ENCODE results near the gene INTS15. TPM values are rescaled to one million over a fixed set of nuclear protein-coding genes. Genes with fewer than 3 reads are reported as not detected.
"Not testable (repeated sequence)": the region's sequence is repeated elsewhere in the genome, so short reads cannot be mapped to it uniquely, and the experiment has no call there.

INTS15 gene
- total and polyA plus RNA-seq, 3 experiments from 2014 or later: 45.8 to 47.3 (median 46.9) TPM

- no peaks in the 10 kb centered on the region for H3K36me3 Mint-ChIP-seq
- Histone ChIP-seq H3K27ac (ENCODE audit: low read depth, low read length) (no peak overlapping the region), H3K4me1 (ENCODE audit: insufficient read depth, low read length) (no peaks in the 10 kb centered on the region), H3K4me3 (ENCODE audit: low read length) (no peak overlapping the region), H3K27me3 (ENCODE audit: insufficient read depth, low read length, poor library complexity, severe bottlenecking) (no peaks in the 10 kb centered on the region), H3K9me3 (ENCODE audit: low read length) (no peaks in the 10 kb centered on the region), H3K36me3 (ENCODE audit: insufficient read depth, low read length) (no peaks in the 10 kb centered on the region)
- H3K9me3 Mint-ChIP-seq: no peaks in the 10 kb centered on the region
- POLR2A ChIA-PET: interaction anchor here (0.6 kb wide), 1 partner anchor 671 kb away, joined by 3 read pairs; no protein-coding TSS in a partner anchor
- peaks cover 0 to 12% of the 10 kb centered on the region in 2 donors for H3K27me3 Mint-ChIP-seq
- CTCF ChIA-PET: interaction anchor here (1.8 kb wide), 1 partner anchor 55 kb away, joined by 5 read pairs; no protein-coding TSS in a partner anchor
- H3K27ac Mint-ChIP-seq: no peak overlapping the region
- DNase-seq: no peak
- H3K4me1 Mint-ChIP-seq: peaks cover 0 to 1% (median 0%) of the 10 kb centered on the region in 3 donors
- no peak overlapping the region for H3K4me3 Mint-ChIP-seq
Measured at GRCh38 chr7:6571160-6571779, 18.6 kb upstream of the INTS15 start.

GRCh38 chr7:6575281-6576023 lies 14.4 kb upstream of the INTS15 start:
- Mint-ChIP-seq H3K9me3 (no peaks in the 10 kb centered on the region), H3K27ac (peak overlapping the region in 6 of 8 donors; percentile 23 to 81 (median 58)), H3K4me1 (peaks cover 5 to 23% (median 6%) of the 10 kb centered on the region in 3 donors), H3K4me3 (peak overlapping the region; percentile 28 to 75 (median 49)), H3K27me3 (peaks cover 0 to 6% of the 10 kb centered on the region in 2 donors), H3K36me3 (peaks cover 2 to 12% (median 3%) of the 10 kb centered on the region in 3 donors)
- CTCF ChIA-PET: interaction anchor here (0.9 to 2.0 kb wide), 6 partner anchors 15 to 128 kb away, joined by 3 to 7 read pairs (median 4); partner anchors contain the start of genes DAGLB and INTS15
- Histone ChIP-seq H3K27ac (ENCODE audit: low read depth, low read length) (no peak overlapping the region), H3K4me3 (ENCODE audit: low read length) (no peak overlapping the region), H3K36me3 (ENCODE audit: insufficient read depth, low read length) (no peaks in the 10 kb centered on the region), H3K27me3 (ENCODE audit: insufficient read depth, low read length, poor library complexity, severe bottlenecking) (no peaks in the 10 kb centered on the region), H3K9me3 (ENCODE audit: low read length) (no peaks in the 10 kb centered on the region), H3K4me1 (ENCODE audit: insufficient read depth, low read length) (peaks cover 10% of the 10 kb centered on the region)
- no peak for DNase-seq
- POLR2A ChIA-PET: no interaction called here

GRCh38 chr7:6576024-6576866 lies 13.6 kb upstream of the INTS15 start:
- H3K9me3 Mint-ChIP-seq: no peaks in the 10 kb centered on the region
- H3K27me3 ChIP-seq (ENCODE audit: insufficient read depth, low read length, poor library complexity, severe bottlenecking): no peaks in the 10 kb centered on the region
- H3K36me3 ChIP-seq (ENCODE audit: insufficient read depth, low read length): no peaks in the 10 kb centered on the region
- no peaks in the 10 kb centered on the region for H3K9me3 ChIP-seq (ENCODE audit: low read length)
- POLR2A ChIA-PET: interaction anchor here (1.0 to 2.2 kb wide), 2 partner anchors 14 to 71 kb away, joined by 3 to 13 read pairs; partner anchors contain the start of gene INTS15
- H3K36me3 Mint-ChIP-seq: peaks cover 3 to 20% (median 5%) of the 10 kb centered on the region in 3 donors
- H3K27ac Mint-ChIP-seq: peak overlapping the region; percentile 56 to 97 (median 70)
- H3K4me3 Mint-ChIP-seq: peak overlapping the region; percentile 38 to 75 (median 57)
- CTCF ChIA-PET: interaction anchor here (0.9 to 2.0 kb wide), 5 partner anchors 14 to 128 kb away, joined by 3 to 7 read pairs (median 4); partner anchors contain the start of genes DAGLB and INTS15
- H3K4me1 Mint-ChIP-seq: peaks cover 5 to 28% (median 6%) of the 10 kb centered on the region in 3 donors
- H3K4me1 ChIP-seq (ENCODE audit: insufficient read depth, low read length): peaks cover 10% of the 10 kb centered on the region
- no peak overlapping the region for H3K4me3 ChIP-seq (ENCODE audit: low read length)
- peaks cover 0 to 4% of the 10 kb centered on the region in 2 donors for H3K27me3 Mint-ChIP-seq
- H3K27ac ChIP-seq (ENCODE audit: low read depth, low read length): no peak overlapping the region
- DNase-seq: no peak

GRCh38 chr7:6576867-6577368 lies 12.9 kb upstream of the INTS15 start:
- peak in 1 of 5 donors; percentile 3 for DNase-seq

GRCh38 chr7:6577369-6578113 lies 12.3 kb upstream of the INTS15 start, which contains the start of gene ZDHHC4:
TSS of gene ZDHHC4 (plus strand) at chr7:6577454. CDS start at chr7:6580562, 3,108 bp downstream.
- Mint-ChIP-seq H3K4me1 (peaks cover 5 to 38% (median 6%) of the 10 kb centered on the region in 3 donors), H3K9me3 (no peaks in the 10 kb centered on the region), H3K4me3 (peak within 1 kb of the TSS; percentile 82 to 93 (median 87)), H3K27ac (peak within 1 kb of the TSS; percentile 89 to 98 (median 91)), H3K27me3 (peaks cover 0 to 4% of the 10 kb centered on the region in 2 donors), H3K36me3 (peaks cover 3 to 33% (median 7%) of the 10 kb centered on the region in 3 donors)
- Histone ChIP-seq H3K36me3 (ENCODE audit: insufficient read depth, low read length) (peaks cover 5% of the 10 kb centered on the region), H3K9me3 (ENCODE audit: low read length) (no peaks in the 10 kb centered on the region), H3K4me3 (ENCODE audit: low read length) (peak within 1 kb of the TSS; percentile 77), H3K27ac (ENCODE audit: low read depth, low read length) (peak within 1 kb of the TSS; percentile 91), H3K4me1 (ENCODE audit: insufficient read depth, low read length) (peaks cover 10% of the 10 kb centered on the region), H3K27me3 (ENCODE audit: insufficient read depth, low read length, poor library complexity, severe bottlenecking) (no peaks in the 10 kb centered on the region)
- ChIA-PET CTCF (interaction anchor here (0.9 to 1.8 kb wide), 3 partner anchors 13 to 56 kb away, joined by 3 to 10 read pairs (median 3); partner anchors contain the start of gene INTS15), POLR2A (interaction anchor here (0.8 to 2.2 kb wide), 2 partner anchors 13 to 54 kb away, joined by 3 to 13 read pairs; partner anchors contain the start of gene INTS15)
- DNase-seq: peak; percentile 78 to 90 (median 85)

More at GRCh38 chr7:6576867-6577368, 12.9 kb upstream of the INTS15 start:
- ChIA-PET POLR2A (interaction anchor here (1.0 to 2.2 kb wide), 2 partner anchors 13 to 72 kb away, joined by 3 to 13 read pairs; partner anchors contain the start of gene INTS15), CTCF (interaction anchor here (1.8 kb wide), 1 partner anchor 13 kb away, joined by 10 read pairs; the partner anchor contains the start of gene INTS15)
- not testable (repeated sequence) for H3K27me3 ChIP-seq (ENCODE audit: insufficient read depth, low read length, poor library complexity, severe bottlenecking); H3K4me3 ChIP-seq (ENCODE audit: low read length); H3K27me3 Mint-ChIP-seq; H3K9me3 ChIP-seq (ENCODE audit: low read length); H3K9me3 Mint-ChIP-seq; H3K36me3 ChIP-seq (ENCODE audit: insufficient read depth, low read length)
- Mint-ChIP-seq H3K4me3 (peak overlapping the region; percentile 82 to 93 (median 87)), H3K27ac (peak overlapping the region; percentile 29 to 97 (median 76)), H3K4me1 (peaks cover 5 to 35% (median 6%) of the 10 kb centered on the region in 3 donors), H3K36me3 (peaks cover 3 to 27% (median 7%) of the 10 kb centered on the region in 3 donors)
- H3K4me1 ChIP-seq (ENCODE audit: insufficient read depth, low read length): peaks cover 10% of the 10 kb centered on the region
- H3K27ac ChIP-seq (ENCODE audit: low read depth, low read length): peak overlapping the region; percentile 91

GRCh38 chr7:6578114-6579084 lies 11.4 kb upstream of the INTS15 start:
- no peaks in the 10 kb centered on the region for H3K9me3 Mint-ChIP-seq
- peak overlapping the region; percentile 77 to 93 (median 87) for H3K4me3 Mint-ChIP-seq
- Histone ChIP-seq H3K4me3 (ENCODE audit: low read length) (no peak overlapping the region), H3K9me3 (ENCODE audit: low read length) (no peaks in the 10 kb centered on the region), H3K4me1 (ENCODE audit: insufficient read depth, low read length) (peaks cover 10% of the 10 kb centered on the region), H3K27ac (ENCODE audit: low read depth, low read length) (peak overlapping the region; percentile 91), H3K36me3 (ENCODE audit: insufficient read depth, low read length) (peaks cover 9% of the 10 kb centered on the region), H3K27me3 (ENCODE audit: insufficient read depth, low read length, poor library complexity, severe bottlenecking) (no peaks in the 10 kb centered on the region)
- peaks cover 5 to 38% (median 6%) of the 10 kb centered on the region in 3 donors for H3K4me1 Mint-ChIP-seq
- H3K27me3 Mint-ChIP-seq: no peaks in the 10 kb centered on the region
- ChIA-PET POLR2A (interaction anchor here (0.8 to 2.2 kb wide), 2 partner anchors 12 to 55 kb away, joined by 3 to 13 read pairs; partner anchors contain the start of gene INTS15), CTCF (interaction anchor here (0.9 to 1.8 kb wide), 4 partner anchors 9 to 55 kb away, joined by 3 to 10 read pairs (median 4); partner anchors contain the start of gene INTS15)
- no peak for DNase-seq
- H3K36me3 Mint-ChIP-seq: peaks cover 3 to 41% (median 10%) of the 10 kb centered on the region in 3 donors
- H3K27ac Mint-ChIP-seq: peak overlapping the region; percentile 62 to 98 (median 91)

All from CD8-positive, alpha-beta memory T cell (primary cell).